Activated naive CD8-positive, alpha-beta T cell treated with anti-CD3 and anti-CD28 coated beads for 36 hours (primary cell): ENCODE data around the gene RTN4IP1. TPM values are rescaled to one million over a fixed set of nuclear protein-coding genes. Genes with fewer than 3 reads are reported as not detected.

ENCODE experiments used
- DNase-seq: peaks from one replicate; pipeline ENCODE4 v3.0.0; 2021
- H3K27ac Mint-ChIP-seq: one replicate; pipeline ENCODE4 v1.8.0; 2022; ENCODE audit warnings: mild to moderate bottlenecking, moderate library complexity, mixed read lengths
- H3K27me3 Mint-ChIP-seq: one replicate; pipeline ENCODE4 v1.8.0; 2022; ENCODE audit warnings: mild to moderate bottlenecking, mixed read lengths
- H3K36me3 Mint-ChIP-seq: one replicate; pipeline ENCODE4 v1.8.0; 2021; ENCODE audit warnings: mild to moderate bottlenecking, mixed read lengths
- H3K4me1 Mint-ChIP-seq: one replicate; pipeline ENCODE4 v1.8.0; 2021; ENCODE audit warnings: mixed read lengths
- H3K4me3 Mint-ChIP-seq: one replicate; pipeline ENCODE4 v1.8.0; 2022; ENCODE audit warnings: mild to moderate bottlenecking, moderate library complexity, mixed read lengths
- H3K9me3 Mint-ChIP-seq: one replicate; pipeline ENCODE4 v1.8.0; 2022; ENCODE audit warnings: mixed read lengths
- total RNA-seq, 2 experiments: library from RNA; stranded (reverse); gene quantifications; one replicate each; pipeline ENCODE4 v1.2.3, GENCODE V29; 2021

The RTN4IP1 gene
- 10 to 100 TPM; 10.9 to 11.4 TPM for total RNA-seq

DNA sequence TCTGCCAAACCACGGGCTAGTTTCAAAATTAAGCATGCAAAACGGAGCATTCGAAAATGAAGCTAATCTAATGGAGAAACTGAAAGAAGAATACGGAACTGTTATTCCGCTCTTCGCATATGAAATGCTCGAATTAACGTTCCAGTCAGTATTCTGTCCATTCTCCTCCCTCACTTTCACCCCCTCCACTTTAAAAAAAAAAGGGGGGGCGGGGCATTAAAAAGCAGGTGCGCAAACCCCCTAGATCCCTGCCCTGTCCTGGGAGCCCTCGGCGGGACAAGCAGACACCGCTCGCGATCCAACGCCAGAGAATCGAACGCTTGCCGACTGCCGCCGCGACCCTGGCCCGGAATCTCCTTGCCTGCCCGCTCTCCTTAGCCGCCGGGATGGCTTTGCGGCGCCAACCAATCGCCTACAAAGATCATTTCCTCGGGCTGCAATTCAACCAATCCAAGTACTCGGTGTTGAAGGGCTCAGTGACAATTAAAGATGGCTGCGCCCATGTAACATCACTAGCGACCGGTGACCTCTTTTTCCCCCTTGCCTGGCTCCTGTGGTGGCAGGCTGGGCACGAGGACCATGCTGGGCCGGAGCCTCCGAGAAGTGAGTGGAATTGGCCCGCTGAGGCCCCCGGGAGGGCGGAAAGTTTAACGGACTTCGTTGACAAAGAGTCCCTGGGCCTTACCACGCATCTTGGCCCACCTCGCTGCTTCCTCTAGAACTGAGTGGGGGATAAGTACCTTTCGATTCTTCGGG, at the start of gene RTN4IP1, which contains the start of gene QRSL1:
RTN4IP1 (minus strand) TSS at position 396 of the 756 bp plus-strand sequence. CDS start 477 bp downstream, outside the sequence.
QRSL1 (plus strand) TSS at position 476 of the 756 bp plus-strand sequence; CDS start at position 580, 104 bp downstream.
- Mint-ChIP-seq H3K27me3 (no peaks in the 10 kb centered on the region), H3K4me1 (peaks cover 25% of the 10 kb centered on the region), H3K4me3 (peak within 1 kb of the TSS; percentile 95), H3K27ac (peak within 1 kb of the TSS; percentile 99), H3K9me3 (no peaks in the 10 kb centered on the region), H3K36me3 (peaks cover 8% of the 10 kb centered on the region)
- DNase-seq, result peak; percentile 86

DNA sequence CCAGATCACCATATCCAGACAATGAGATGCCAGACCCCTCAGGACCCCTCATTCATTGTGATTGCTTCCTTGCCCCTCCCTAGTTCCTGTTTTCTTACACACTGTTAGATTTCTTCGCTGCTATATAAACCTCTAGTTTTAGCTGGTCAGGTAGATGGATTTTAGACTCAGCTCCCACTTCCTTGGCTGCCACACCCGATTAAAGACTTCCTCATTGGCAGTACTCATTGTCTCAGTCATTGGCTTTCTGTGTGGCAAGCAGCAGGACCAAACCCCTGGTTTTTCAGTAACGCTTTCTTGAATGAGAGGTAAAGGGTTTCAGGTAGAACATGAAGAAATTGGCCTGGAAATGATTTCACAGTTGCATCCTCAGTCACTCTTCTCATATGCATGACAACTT, 48.0 kb upstream of the RTN4IP1 start:
- no peaks in the 10 kb centered on the region for H3K27me3 Mint-ChIP-seq
- no peaks in the 10 kb centered on the region for H3K36me3 Mint-ChIP-seq
- no peaks in the 10 kb centered on the region for H3K4me1 Mint-ChIP-seq
- H3K4me3 Mint-ChIP-seq, result no peak overlapping the region
- no peak overlapping the region for H3K27ac Mint-ChIP-seq
- no peaks in the 10 kb centered on the region for H3K9me3 Mint-ChIP-seq
- no peak for DNase-seq

DNA sequence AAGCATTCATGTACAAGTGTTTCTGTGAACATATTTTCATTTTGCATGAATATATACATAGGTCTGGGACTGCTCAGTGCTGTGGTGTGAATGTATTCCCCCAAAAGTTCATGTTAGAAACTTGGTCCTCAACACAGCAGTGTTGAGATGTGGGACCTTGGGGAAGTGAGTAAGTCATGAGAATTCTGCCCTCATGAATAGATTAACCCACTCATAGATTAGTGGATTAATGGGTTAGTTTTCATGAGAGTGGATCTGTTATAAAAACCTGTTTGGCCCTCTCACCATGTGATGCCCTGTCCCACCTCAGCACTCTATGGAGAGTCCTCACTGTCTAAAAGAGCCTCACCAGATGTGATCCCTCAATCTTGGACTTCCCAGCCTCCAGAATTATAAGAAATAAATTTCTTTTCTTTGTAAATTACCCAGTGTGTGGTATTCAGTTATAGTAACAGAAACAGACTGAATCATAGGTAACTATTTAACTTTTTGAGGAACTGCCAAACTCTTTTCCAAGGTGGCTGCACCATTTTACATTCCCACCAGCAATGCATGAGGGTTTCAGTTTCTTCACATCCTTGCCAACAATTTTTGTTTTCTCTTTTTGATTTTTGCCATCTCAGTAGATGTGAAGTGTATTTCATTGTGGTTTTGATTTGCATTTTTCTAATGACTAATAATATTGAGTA, 45.4 kb upstream of the RTN4IP1 start:
- Mint-ChIP-seq H3K4me3 (no peak overlapping the region), H3K4me1 (no peaks in the 10 kb centered on the region), H3K36me3 (no peaks in the 10 kb centered on the region), H3K27me3 (no peaks in the 10 kb centered on the region), H3K27ac (no peak overlapping the region), H3K9me3 (no peaks in the 10 kb centered on the region)
- DNase-seq, result no peak

- Mint-ChIP-seq H3K36me3 (no peaks in the 10 kb centered on the region), H3K27me3 (no peaks in the 10 kb centered on the region), H3K27ac (no peak overlapping the region), H3K9me3 (no peaks in the 10 kb centered on the region), H3K4me3 (no peak overlapping the region), H3K4me1 (no peaks in the 10 kb centered on the region)
- no peak for DNase-seq
Observed at GRCh38 chr6:106671651-106672050, 42.4 kb upstream of the RTN4IP1 start.

- Mint-ChIP-seq H3K27ac (no peak overlapping the region), H3K36me3 (peaks cover 5% of the 10 kb centered on the region), H3K27me3 (no peaks in the 10 kb centered on the region), H3K4me3 (no peak overlapping the region), H3K9me3 (no peaks in the 10 kb centered on the region), H3K4me1 (no peaks in the 10 kb centered on the region)
- no peak for DNase-seq
Observed at GRCh38 chr6:106670236-106670635, 40.9 kb upstream of the RTN4IP1 start.

DNA sequence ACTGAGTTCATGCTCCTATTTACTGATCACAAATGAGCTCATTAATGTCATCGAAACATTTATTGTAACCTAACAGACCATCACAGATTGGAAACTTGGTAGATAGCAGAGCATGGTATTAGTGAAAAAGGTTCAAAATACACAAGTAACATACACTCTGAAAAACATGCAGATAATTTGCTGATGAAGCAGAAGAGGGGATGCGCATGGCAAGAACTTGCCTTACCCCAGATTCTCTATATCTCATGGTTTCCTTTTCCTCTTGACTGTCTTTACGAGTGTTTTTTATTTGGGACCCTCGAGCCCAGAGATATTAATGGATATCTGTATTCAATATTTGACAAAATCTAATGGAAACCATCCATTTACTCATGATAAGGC, 37.7 kb upstream of the RTN4IP1 start:
- Mint-ChIP-seq H3K27ac (no peak overlapping the region), H3K9me3 (no peaks in the 10 kb centered on the region), H3K27me3 (no peaks in the 10 kb centered on the region), H3K4me1 (peaks cover 6% of the 10 kb centered on the region), H3K4me3 (no peak overlapping the region), H3K36me3 (peaks cover 19% of the 10 kb centered on the region)
- DNase-seq, result no peak

DNA sequence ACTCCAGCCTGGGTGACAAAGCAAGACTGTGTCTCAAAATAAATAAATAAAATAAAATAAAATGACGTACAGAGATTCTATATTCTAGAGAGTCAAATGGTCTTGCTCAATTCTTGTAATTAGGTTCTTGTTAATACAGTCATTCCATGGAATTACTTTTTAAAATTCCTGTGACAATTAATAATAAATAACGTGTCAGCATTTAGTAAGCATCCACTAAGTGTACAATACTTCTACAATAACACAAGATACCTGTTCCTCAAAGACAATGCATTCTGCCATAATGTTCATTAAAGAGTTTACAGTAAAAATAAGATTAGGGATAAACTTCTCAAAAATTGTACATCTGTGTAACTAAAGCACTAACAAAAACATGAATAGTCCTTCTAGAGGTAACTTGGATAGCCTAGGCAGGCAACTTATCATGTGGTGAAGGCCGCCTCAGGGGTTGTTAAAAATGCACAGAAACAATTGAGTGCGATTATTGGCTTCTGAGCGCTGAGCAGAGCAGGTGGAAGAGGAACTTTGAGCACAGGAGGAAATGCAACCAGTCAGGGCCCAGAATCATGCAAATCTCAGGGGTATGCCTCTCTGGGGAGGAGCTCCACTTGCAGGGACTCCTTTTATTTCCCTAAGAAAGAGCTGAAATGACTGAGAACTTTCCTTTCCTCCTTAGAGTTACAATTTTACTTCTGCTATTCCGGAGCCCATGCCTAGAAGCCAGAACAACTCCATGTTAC, 37.2 kb upstream of the RTN4IP1 start:
- H3K36me3 Mint-ChIP-seq, result peaks cover 19% of the 10 kb centered on the region
- H3K4me3 Mint-ChIP-seq, result no peak overlapping the region
- no peaks in the 10 kb centered on the region for H3K9me3 Mint-ChIP-seq
- DNase-seq, result no peak
- no peak overlapping the region for H3K27ac Mint-ChIP-seq
- H3K27me3 Mint-ChIP-seq, result no peaks in the 10 kb centered on the region
- peaks cover 6% of the 10 kb centered on the region for H3K4me1 Mint-ChIP-seq

GRCh38 chr6:106662458-106662857, 33.2 kb upstream of the RTN4IP1 start:
- Mint-ChIP-seq H3K36me3 (peaks cover 53% of the 10 kb centered on the region), H3K9me3 (peaks cover 6% of the 10 kb centered on the region), H3K4me1 (peaks cover 6% of the 10 kb centered on the region), H3K4me3 (no peak overlapping the region), H3K27ac (no peak overlapping the region), H3K27me3 (no peaks in the 10 kb centered on the region)
- no peak for DNase-seq

- Mint-ChIP-seq H3K4me1 (peaks cover 6% of the 10 kb centered on the region), H3K27me3 (no peaks in the 10 kb centered on the region), H3K36me3 (peaks cover 68% of the 10 kb centered on the region), H3K27ac (no peak overlapping the region), H3K4me3 (no peak overlapping the region), H3K9me3 (peaks cover 6% of the 10 kb centered on the region)
- no peak for DNase-seq
Observed at GRCh38 chr6:106659859-106660258, 30.6 kb upstream of the RTN4IP1 start.

- Mint-ChIP-seq H3K4me3 (no peak overlapping the region), H3K27ac (no peak overlapping the region), H3K9me3 (peaks cover 6% of the 10 kb centered on the region), H3K4me1 (peaks cover 2% of the 10 kb centered on the region), H3K27me3 (no peaks in the 10 kb centered on the region), H3K36me3 (peaks cover 69% of the 10 kb centered on the region)
- no peak for DNase-seq
Observed at GRCh38 chr6:106658469-106658868, 29.2 kb upstream of the RTN4IP1 start.

DNA sequence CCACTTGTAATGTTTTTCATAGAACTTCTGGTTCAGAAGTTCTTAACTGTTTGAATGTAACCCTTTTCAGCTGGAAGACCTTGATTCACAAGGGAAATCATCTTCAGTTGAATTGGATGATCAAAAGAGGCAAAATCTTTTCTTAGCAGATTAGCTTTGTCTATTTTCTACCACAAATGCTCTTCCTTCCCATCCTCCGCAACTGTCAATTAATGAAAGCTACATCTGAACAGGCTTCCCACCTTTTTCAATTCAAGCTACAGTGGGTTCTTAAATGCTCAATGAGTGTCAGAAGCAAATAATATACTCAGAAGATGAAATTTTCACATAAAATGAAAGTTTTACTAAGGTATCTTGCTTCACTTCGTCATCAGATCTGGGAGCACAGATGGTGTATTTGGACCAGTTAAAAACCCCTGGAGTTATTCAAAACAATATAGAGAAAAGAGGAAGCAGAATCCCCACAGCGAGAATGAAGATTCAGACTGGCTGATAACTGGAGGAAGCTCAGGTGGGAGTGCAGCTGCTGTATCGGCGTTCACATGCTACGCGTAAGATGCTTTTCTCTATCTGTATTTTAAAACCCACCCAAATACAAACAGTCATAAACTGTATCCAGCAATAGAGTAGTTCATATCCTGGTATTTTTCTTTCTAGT, 19.5 kb upstream of the RTN4IP1 start:
- Mint-ChIP-seq H3K36me3 (peaks cover 21% of the 10 kb centered on the region), H3K4me3 (no peak overlapping the region), H3K4me1 (no peaks in the 10 kb centered on the region), H3K27ac (peak overlapping the region; percentile 38), H3K27me3 (no peaks in the 10 kb centered on the region), H3K9me3 (no peaks in the 10 kb centered on the region)
- DNase-seq, result no peak

GRCh38 chr6:106643061-106643460, 13.8 kb upstream of the RTN4IP1 start:
- DNase-seq, result no peak
- H3K27me3 Mint-ChIP-seq, result no peaks in the 10 kb centered on the region
- H3K4me1 Mint-ChIP-seq, result peaks cover 6% of the 10 kb centered on the region
- H3K4me3 Mint-ChIP-seq, result no peak overlapping the region
- peaks cover 25% of the 10 kb centered on the region for H3K36me3 Mint-ChIP-seq
- no peak overlapping the region for H3K27ac Mint-ChIP-seq
- no peaks in the 10 kb centered on the region for H3K9me3 Mint-ChIP-seq

GRCh38 chr6:106642476-106642875, 13.2 kb upstream of the RTN4IP1 start:
- no peaks in the 10 kb centered on the region for H3K9me3 Mint-ChIP-seq
- no peaks in the 10 kb centered on the region for H3K27me3 Mint-ChIP-seq
- peaks cover 7% of the 10 kb centered on the region for H3K4me1 Mint-ChIP-seq
- DNase-seq, result no peak
- H3K36me3 Mint-ChIP-seq, result peaks cover 25% of the 10 kb centered on the region
- H3K4me3 Mint-ChIP-seq, result no peak overlapping the region
- no peak overlapping the region for H3K27ac Mint-ChIP-seq

- Mint-ChIP-seq H3K27ac (no peak overlapping the region), H3K36me3 (peaks cover 25% of the 10 kb centered on the region), H3K4me1 (peaks cover 16% of the 10 kb centered on the region), H3K27me3 (no peaks in the 10 kb centered on the region), H3K9me3 (no peaks in the 10 kb centered on the region), H3K4me3 (no peak overlapping the region)
- DNase-seq, result no peak
Observed at GRCh38 chr6:106639812-106640211, 10.5 kb upstream of the RTN4IP1 start.
